ENCODE results near the gene NAALAD2. TPM values are rescaled to one million over a fixed set of nuclear protein-coding genes. Genes with fewer than 3 reads are reported as not detected.
"Not testable (repeated sequence)": the region's sequence is repeated elsewhere in the genome, so short reads cannot be mapped to it uniquely, and the experiment has no call there.

NAALAD2 gene
- total RNA-seq, 1 donor from 2014 or later = 3.2 TPM

- DNase-seq (ENCODE audit: extremely low read depth, low read depth, low spot score) = not testable (repeated sequence)
Measured at GRCh38 chr11:90239967-90240636, 105.6 kb downstream of the NAALAD2 start.

GRCh38 chr11:90241414-90241813, 107.0 kb downstream of the NAALAD2 start:
- no peak for DNase-seq (ENCODE audit: extremely low read depth, low read depth, low spot score)

Other genes starting within 250 kb of the NAALAD2 start
- gene TRIM49D1, start 212.4 kb upstream of the NAALAD2 start, total RNA-seq = not detected in 2 replicates
- gene TRIM49D2, start 210.6 kb upstream of the NAALAD2 start, total RNA-seq = not detected in 2 replicates
- not detected in 2 replicates for gene TRIM64, start 168.6 kb upstream of the NAALAD2 start, total RNA-seq
- not detected in 2 replicates for gene TRIM49C, start 103.6 kb upstream of the NAALAD2 start, total RNA-seq
- gene UBTFL1, start 48.7 kb upstream of the NAALAD2 start, total RNA-seq = not detected in 2 replicates
- 35.8 and 42.6 TPM in 2 replicates for gene CHORDC1, start 88.4 kb downstream of the NAALAD2 start, total RNA-seq

Data from glomerular endothelial cell (primary cell).